ENCODE results near the gene PADI4.

DNA sequence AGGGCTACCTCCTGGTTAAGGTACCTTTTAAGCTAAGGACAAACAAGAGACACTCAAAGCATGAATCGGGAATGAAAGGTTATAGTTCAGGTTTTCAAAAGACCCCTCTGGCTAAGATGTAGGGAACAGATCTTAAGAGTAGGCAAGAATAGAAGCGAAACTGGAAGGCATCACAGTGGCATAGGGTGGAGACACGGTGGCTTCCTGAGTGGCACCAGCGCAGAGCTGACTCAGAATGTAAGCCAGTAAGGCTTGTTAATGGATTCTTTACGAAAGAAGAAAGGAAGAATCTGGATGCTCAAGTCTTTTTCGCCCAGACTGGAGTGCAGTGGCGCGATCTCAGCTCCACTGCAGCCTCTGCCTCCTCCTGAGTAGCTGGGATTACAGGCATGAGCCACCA lies 85.2 kb downstream of the PADI4 start:
- TF ChIP-seq POLR2A (IDR thresholded peaks at IDR 0.05) = no peak
- TF ChIP-seq, protein P1, sequence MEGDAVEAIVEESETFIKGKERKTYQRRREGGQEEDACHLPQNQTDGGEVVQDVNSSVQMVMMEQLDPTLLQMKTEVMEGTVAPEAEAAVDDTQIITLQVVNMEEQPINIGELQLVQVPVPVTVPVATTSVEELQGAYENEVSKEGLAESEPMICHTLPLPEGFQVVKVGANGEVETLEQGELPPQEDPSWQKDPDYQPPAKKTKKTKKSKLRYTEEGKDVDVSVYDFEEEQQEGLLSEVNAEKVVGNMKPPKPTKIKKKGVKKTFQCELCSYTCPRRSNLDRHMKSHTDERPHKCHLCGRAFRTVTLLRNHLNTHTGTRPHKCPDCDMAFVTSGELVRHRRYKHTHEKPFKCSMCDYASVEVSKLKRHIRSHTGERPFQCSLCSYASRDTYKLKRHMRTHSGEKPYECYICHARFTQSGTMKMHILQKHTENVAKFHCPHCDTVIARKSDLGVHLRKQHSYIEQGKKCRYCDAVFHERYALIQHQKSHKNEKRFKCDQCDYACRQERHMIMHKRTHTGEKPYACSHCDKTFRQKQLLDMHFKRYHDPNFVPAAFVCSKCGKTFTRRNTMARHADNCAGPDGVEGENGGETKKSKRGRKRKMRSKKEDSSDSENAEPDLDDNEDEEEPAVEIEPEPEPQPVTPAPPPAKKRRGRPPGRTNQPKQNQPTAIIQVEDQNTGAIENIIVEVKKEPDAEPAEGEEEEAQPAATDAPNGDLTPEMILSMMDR (IDR thresholded peaks at IDR 0.05) = no peak

All from prostate gland (tissue), 2 donors.